PC-9 (cell line): ENCODE measurements around the gene ROR2.

Experiments used
- CTCF ChIP-seq: fragments of 200-600 bp; sonication (generic); conservative IDR thresholded peaks from 2 replicates; pipeline ENCODE4 v1.6.1; 2017; ENCODE audit warnings: mixed run types, antibody characterized with exemption, mild to moderate bottlenecking, moderate library complexity
- EZH2 ChIP-seq: fragments of 200-600 bp; sonication (generic); IDR thresholded peaks from 2 replicates; pipeline ENCODE4 v1.8.0; 2017; ENCODE audit warnings: antibody characterized with exemption, low read depth

- no peak for TF ChIP-seq CTCF
- no peak for TF ChIP-seq EZH2
Measured at GRCh38 chr9:91623004-91623403, 327.0 kb downstream of the ROR2 start.
